Putamen (tissue), 1 donor: ENCODE measurements around the gene VPREB1.
"Not testable (repeated sequence)": the region's sequence is repeated elsewhere in the genome, so short reads cannot be mapped to it uniquely, and the experiment has no call there.

ENCODE experiments used
- DNase-seq: peaks from one replicate; pipeline ENCODE4 v3.0.0-alpha.2; 2016; ENCODE audit warnings: low spot score

The VPREB1 gene

GRCh38 chr22:22244316-22245250, at the start of gene VPREB1:
TSS of gene VPREB1 (plus strand) at chr22:22244786. CDS start at chr22:22244814, 28 bp downstream.
- no peak for DNase-seq

- no peak for DNase-seq
Observed at GRCh38 chr22:22194931-22195264, 49.7 kb upstream of the VPREB1 start.

GRCh38 chr22:22195265-22196017, 49.1 kb upstream of the VPREB1 start:
- no peak for DNase-seq

- DNase-seq, result no peak
Observed at GRCh38 chr22:22196018-22196533, 48.5 kb upstream of the VPREB1 start.

- no peak for DNase-seq
Observed at GRCh38 chr22:22196833-22197477, 47.6 kb upstream of the VPREB1 start.

- DNase-seq, result no peak
Observed at GRCh38 chr22:22197993-22198402, 46.6 kb upstream of the VPREB1 start.

- no peak for DNase-seq
Observed at GRCh38 chr22:22198751-22199150, 45.8 kb upstream of the VPREB1 start.

- no peak for DNase-seq
Observed at GRCh38 chr22:22199634-22200033, 45.0 kb upstream of the VPREB1 start.

- DNase-seq, result no peak
Observed at GRCh38 chr22:22200569-22201184, 43.9 kb upstream of the VPREB1 start.

GRCh38 chr22:22201185-22201929, 43.2 kb upstream of the VPREB1 start:
- DNase-seq, result no peak

GRCh38 chr22:22201930-22202343, 42.6 kb upstream of the VPREB1 start:
- no peak for DNase-seq

GRCh38 chr22:22203048-22203971, 41.3 kb upstream of the VPREB1 start:
- DNase-seq, result no peak

GRCh38 chr22:22207845-22208564, 36.6 kb upstream of the VPREB1 start:
- no peak for DNase-seq

GRCh38 chr22:22208652-22209051, 35.9 kb upstream of the VPREB1 start:
- DNase-seq, result no peak

GRCh38 chr22:22209080-22209640, 35.4 kb upstream of the VPREB1 start:
- not testable (repeated sequence) for DNase-seq

- DNase-seq, result no peak
Observed at GRCh38 chr22:22210375-22210774, 34.2 kb upstream of the VPREB1 start.

GRCh38 chr22:22210889-22211833, 33.4 kb upstream of the VPREB1 start:
- DNase-seq, result no peak

- no peak for DNase-seq
Observed at GRCh38 chr22:22213231-22213630, 31.4 kb upstream of the VPREB1 start.
